ENCODE measurements around the gene AOPEP.

The AOPEP gene

GRCh38 chr9:95048225-95049087, 322.0 kb downstream of the AOPEP start:
- peak; percentile 46 to 80 (median 64) for DNase-seq

- DNase-seq = no peak
These were observed 323.3 kb downstream of the AOPEP start for GRCh38 chr9:95049761-95050160.

GRCh38 chr9:95053611-95054570, 327.4 kb downstream of the AOPEP start:
- no peak for DNase-seq

- DNase-seq = no peak
These were observed 328.9 kb downstream of the AOPEP start for GRCh38 chr9:95055334-95055850.

- no peak for DNase-seq
These were observed 329.5 kb downstream of the AOPEP start for GRCh38 chr9:95055851-95056551.

GRCh38 chr9:95057101-95057500, 330.6 kb downstream of the AOPEP start:
- no peak for DNase-seq

- DNase-seq = no peak
These were observed 331.8 kb downstream of the AOPEP start for GRCh38 chr9:95058121-95058785.

- no peak for DNase-seq
These were observed 332.4 kb downstream of the AOPEP start for GRCh38 chr9:95058795-95059386.

- no peak for DNase-seq
These were observed 333.7 kb downstream of the AOPEP start for GRCh38 chr9:95060234-95060633.

GRCh38 chr9:95060916-95061315, 334.4 kb downstream of the AOPEP start:
- DNase-seq = no peak

- no peak for DNase-seq
These were observed 335.6 kb downstream of the AOPEP start for GRCh38 chr9:95061916-95062595.

- no peak for DNase-seq
These were observed 336.1 kb downstream of the AOPEP start for GRCh38 chr9:95062596-95063065.

GRCh38 chr9:95063300-95063699, 336.8 kb downstream of the AOPEP start:
- no peak for DNase-seq

GRCh38 chr9:95065224-95065623, 338.7 kb downstream of the AOPEP start:
- no peak for DNase-seq

- DNase-seq = no peak
These were observed 340.6 kb downstream of the AOPEP start for GRCh38 chr9:95067057-95067456.

- no peak for DNase-seq
These were observed 341.4 kb downstream of the AOPEP start for GRCh38 chr9:95067897-95068296.

- DNase-seq = no peak
These were observed 344.1 kb downstream of the AOPEP start for GRCh38 chr9:95070549-95071021.

- no peak for DNase-seq
These were observed 345.0 kb downstream of the AOPEP start for GRCh38 chr9:95071450-95071849.

GRCh38 chr9:95071925-95072324, 345.4 kb downstream of the AOPEP start:
- DNase-seq = no peak

GRCh38 chr9:95073042-95073607, 346.6 kb downstream of the AOPEP start:
- DNase-seq = no peak

- DNase-seq = no peak
These were observed 347.4 kb downstream of the AOPEP start for GRCh38 chr9:95073918-95074317.

All from suppressor macrophage treated with lipopolysaccharide for 1 hour (primary cell).